CD14-positive monocyte (primary cell): ENCODE measurements around the gene CTNNBL1. TPM values are rescaled to one million over a fixed set of nuclear protein-coding genes. Genes with fewer than 3 reads are reported as not detected.

Source experiments
- DNase-seq, 3 donors: peaks; one replicate each; pipeline ENCODE4 v3.0.0-alpha.2; 2011 to 2022
- H2AFZ ChIP-seq: 2 replicates; pipeline ENCODE4 v1.6.0; 2012; ENCODE audit warnings: mild to moderate bottlenecking, low read depth, low read length, inconsistent platforms; ENCODE audit not compliant: insufficient read depth, poor library complexity, severe bottlenecking
- H3K27ac ChIP-seq, 2 donors: 1 replicate in 1 of 2; 2 replicates in 1 of 2; pipeline ENCODE4 v1.5.1; 2012 to 2013; ENCODE audit warnings: low read length in 2 of 2, control low read depth in 1 of 2, inconsistent platforms in 1 of 2, low read depth in 1 of 2, mild to moderate bottlenecking in 1 of 2
- H3K27me3 ChIP-seq, 2 donors: one replicate each; pipeline versions ENCODE4 v1.6.0 to v1.6.1; 2011 to 2013; ENCODE audit warnings: low read length in 2 of 2; ENCODE audit not compliant: control insufficient read depth in 2 of 2, insufficient read depth in 2 of 2
- H3K36me3 ChIP-seq, 2 donors: replicated peaks in 1 of 2; 1 replicate in 1 of 2; 2 replicates in 1 of 2; pipeline versions ENCODE4 v1.5.1 to v1.6.1; 2012 to 2013; ENCODE audit warnings: low read length in 2 of 2, control low read depth in 1 of 2, inconsistent platforms in 1 of 2, mild to moderate bottlenecking in 1 of 2; ENCODE audit not compliant: insufficient read depth in 2 of 2, control insufficient read depth in 1 of 2
- H3K4me1 ChIP-seq, 2 donors: 1 replicate in 1 of 2; 2 replicates in 1 of 2; pipeline versions ENCODE4 v1.5.1 to v1.6.1; 2012 to 2013; ENCODE audit warnings: low read length in 2 of 2, control low read depth in 1 of 2, inconsistent platforms in 1 of 2, mild to moderate bottlenecking in 1 of 2, moderate library complexity in 1 of 2; ENCODE audit not compliant: insufficient read depth in 2 of 2, control insufficient read depth in 1 of 2
- H3K4me2 ChIP-seq: replicated peaks from 2 replicates; pipeline ENCODE3; 2012; ENCODE audit warnings: low read length, moderate library complexity, mild to moderate bottlenecking; ENCODE audit not compliant: poor library complexity, severe bottlenecking; ENCODE audit errors: extremely low read depth
- H3K4me3 ChIP-seq, 3 experiments: fragments of 200-600 bp in 1 of 3; sonication (generic) in 1 of 3; replicated peaks in 1 of 3; 1 replicate in 2 of 3; 2 replicates in 1 of 3; pipeline ENCODE4 v1.5.1; 2011 to 2013; ENCODE audit warnings: low read length in 3 of 3, mild to moderate bottlenecking in 3 of 3, control low read depth in 2 of 3, low read depth in 2 of 3, inconsistent platforms in 1 of 3, moderate library complexity in 1 of 3
- H3K79me2 ChIP-seq: 2 replicates; pipeline ENCODE4 v1.6.0; 2012; ENCODE audit warnings: mild to moderate bottlenecking, control low read depth, inconsistent platforms, low read length, moderate library complexity; ENCODE audit not compliant: insufficient read depth
- H3K9ac ChIP-seq: 2 replicates; pipeline ENCODE4 v1.6.0; 2017; ENCODE audit warnings: low read length, mild to moderate bottlenecking; ENCODE audit not compliant: insufficient read depth, poor library complexity, severe bottlenecking
- H3K9me3 ChIP-seq, 2 donors: replicated peaks in 1 of 2; 1 replicate in 1 of 2; 2 replicates in 1 of 2; pipeline versions ENCODE4 v1.5.1 to v1.6.1; 2012 to 2013; ENCODE audit warnings: low read length in 2 of 2, control low read depth in 1 of 2; ENCODE audit not compliant: control insufficient read depth in 1 of 2, insufficient read depth in 1 of 2
- H4K20me1 ChIP-seq: 2 replicates; pipeline ENCODE4 v1.6.0; 2012; ENCODE audit warnings: mild to moderate bottlenecking, low read length, control low read depth, moderate library complexity; ENCODE audit not compliant: insufficient read depth
- H3K27ac Mint-ChIP-seq, 7 donors: one replicate each; pipeline ENCODE4 v1.8.0; 2020; ENCODE audit warnings: mild to moderate bottlenecking in 7 of 7, mixed read lengths in 7 of 7, moderate library complexity in 6 of 7, inconsistent platforms in 2 of 7
- H3K27me3 Mint-ChIP-seq, 3 donors: one replicate each; pipeline ENCODE4 v1.8.0; 2021 to 2022; ENCODE audit warnings: low read depth in 3 of 3, mild to moderate bottlenecking in 3 of 3, mixed read lengths in 3 of 3, moderate library complexity in 3 of 3, inconsistent platforms in 1 of 3
- H3K36me3 Mint-ChIP-seq, 2 donors: one replicate each; pipeline ENCODE4 v1.8.0; 2020; ENCODE audit warnings: mixed read lengths in 2 of 2, inconsistent platforms in 1 of 2, mild to moderate bottlenecking in 1 of 2
- H3K4me1 Mint-ChIP-seq: one replicate; pipeline ENCODE4 v1.8.0; 2020; ENCODE audit warnings: mild to moderate bottlenecking, mixed read lengths
- H3K4me3 Mint-ChIP-seq, 2 donors: one replicate each; pipeline ENCODE4 v1.8.0; 2020; ENCODE audit warnings: mild to moderate bottlenecking in 2 of 2, mixed read lengths in 2 of 2, moderate library complexity in 1 of 2
- H3K9me3 Mint-ChIP-seq, 7 donors: one replicate each; pipeline ENCODE4 v1.8.0; 2020 to 2022; ENCODE audit warnings: mixed read lengths in 7 of 7, mild to moderate bottlenecking in 6 of 7, moderate library complexity in 6 of 7, inconsistent platforms in 2 of 7
- WGBS: methylation state at CpG from one replicate; pipeline ENCODE4 v1.1.5; 2013; ENCODE audit warnings: missing lambda C conversion rate; ENCODE audit not compliant: insufficient coverage; 5-methylcytosine and 5-hydroxymethylcytosine counted together
- intact Hi-C, 2 donors: fragments of 100-400 bp; cut with micrococcal nuclease; formaldehyde crosslinking; loops; one replicate each; pipeline versions ENCODE4 v1.15.0 to v1.15.1; 2023
- polyA plus RNA-seq, 3 donors: library from polyadenylated mRNA; depleted of rRNA in 1 of 3; unstranded in 2 of 3; stranded (reverse) in 1 of 3; fragments of 300-500 nt in 2 of 3; fragments of >200 nt in 1 of 3; fragmentation: Illumina TruSeq in 2 of 3; gene quantifications; 1 replicate in 2 of 3; 2 replicates in 1 of 3; pipeline ENCODE4 v1.2.3, GENCODE V29; 2012 to 2021
- TF ChIP-seq, protein P1 (sequence below): fragments of 200-600 bp; IDR thresholded peaks from one replicate; pipeline ENCODE4 v1.8.0; 2022; ENCODE audit warnings: antibody characterized with exemption, mild to moderate bottlenecking

Gene CTNNBL1
- polyA plus RNA-seq, 3 donors, result 35.5 to 83.2 (median 77.3) TPM

DNA sequence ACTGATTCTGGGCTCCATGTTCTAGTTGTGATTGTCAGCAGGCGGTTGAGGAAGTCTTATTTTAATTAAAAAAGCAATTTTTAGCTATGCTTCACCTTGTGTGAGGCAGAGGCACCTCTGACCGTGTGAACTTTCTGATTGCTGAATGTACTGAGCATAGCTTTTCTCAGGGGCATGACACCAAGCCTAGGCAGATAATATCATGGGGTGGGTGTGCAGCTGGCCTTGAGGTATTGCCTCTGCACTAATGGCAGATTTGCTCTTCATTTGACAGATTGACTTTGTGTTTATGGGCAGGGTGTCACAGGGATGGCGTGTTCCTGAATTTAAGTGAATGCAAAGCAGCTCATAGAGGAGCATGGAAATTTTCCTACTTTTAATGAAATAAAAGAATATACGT is 19.6 kb downstream of the CTNNBL1 start:
- Histone ChIP-seq H3K27me3 (no peaks in the 10 kb centered on the region), H3K4me2 (no peak overlapping the region), H3K79me2 (peaks cover 85% of the 10 kb centered on the region), H3K4me3 (no peak overlapping the region), H4K20me1 (peaks cover 36% of the 10 kb centered on the region), H3K9ac (no peak overlapping the region), H3K9me3 (no peaks in the 10 kb centered on the region), H3K27ac (peak overlapping the region in 1 of 2 donors; percentile 8), H3K36me3 (peaks cover 0 to 17% of the 10 kb centered on the region in 2 donors), H2AFZ (no peak overlapping the region), H3K4me1 (peaks cover 15 to 17% of the 10 kb centered on the region in 2 donors)
- WGBS, result 100% methylated on average over 2 of the region's 4 CpGs
- H3K4me3 Mint-ChIP-seq, result no peak overlapping the region
- H3K27ac Mint-ChIP-seq, result peak overlapping the region in 2 of 7 donors; percentile 4 to 55
- H3K4me1 Mint-ChIP-seq, result peaks cover 19% of the 10 kb centered on the region
- no peaks in the 10 kb centered on the region for H3K9me3 Mint-ChIP-seq
- H3K36me3 Mint-ChIP-seq, result peaks cover 24 to 27% of the 10 kb centered on the region in 2 donors
- DNase-seq, result no peak
- peaks cover 0 to 10% (median 0%) of the 10 kb centered on the region in 3 donors for H3K27me3 Mint-ChIP-seq
- TF ChIP-seq, protein P1, sequence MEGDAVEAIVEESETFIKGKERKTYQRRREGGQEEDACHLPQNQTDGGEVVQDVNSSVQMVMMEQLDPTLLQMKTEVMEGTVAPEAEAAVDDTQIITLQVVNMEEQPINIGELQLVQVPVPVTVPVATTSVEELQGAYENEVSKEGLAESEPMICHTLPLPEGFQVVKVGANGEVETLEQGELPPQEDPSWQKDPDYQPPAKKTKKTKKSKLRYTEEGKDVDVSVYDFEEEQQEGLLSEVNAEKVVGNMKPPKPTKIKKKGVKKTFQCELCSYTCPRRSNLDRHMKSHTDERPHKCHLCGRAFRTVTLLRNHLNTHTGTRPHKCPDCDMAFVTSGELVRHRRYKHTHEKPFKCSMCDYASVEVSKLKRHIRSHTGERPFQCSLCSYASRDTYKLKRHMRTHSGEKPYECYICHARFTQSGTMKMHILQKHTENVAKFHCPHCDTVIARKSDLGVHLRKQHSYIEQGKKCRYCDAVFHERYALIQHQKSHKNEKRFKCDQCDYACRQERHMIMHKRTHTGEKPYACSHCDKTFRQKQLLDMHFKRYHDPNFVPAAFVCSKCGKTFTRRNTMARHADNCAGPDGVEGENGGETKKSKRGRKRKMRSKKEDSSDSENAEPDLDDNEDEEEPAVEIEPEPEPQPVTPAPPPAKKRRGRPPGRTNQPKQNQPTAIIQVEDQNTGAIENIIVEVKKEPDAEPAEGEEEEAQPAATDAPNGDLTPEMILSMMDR, result no peak
- intact Hi-C loops, result no loop called here

DNA sequence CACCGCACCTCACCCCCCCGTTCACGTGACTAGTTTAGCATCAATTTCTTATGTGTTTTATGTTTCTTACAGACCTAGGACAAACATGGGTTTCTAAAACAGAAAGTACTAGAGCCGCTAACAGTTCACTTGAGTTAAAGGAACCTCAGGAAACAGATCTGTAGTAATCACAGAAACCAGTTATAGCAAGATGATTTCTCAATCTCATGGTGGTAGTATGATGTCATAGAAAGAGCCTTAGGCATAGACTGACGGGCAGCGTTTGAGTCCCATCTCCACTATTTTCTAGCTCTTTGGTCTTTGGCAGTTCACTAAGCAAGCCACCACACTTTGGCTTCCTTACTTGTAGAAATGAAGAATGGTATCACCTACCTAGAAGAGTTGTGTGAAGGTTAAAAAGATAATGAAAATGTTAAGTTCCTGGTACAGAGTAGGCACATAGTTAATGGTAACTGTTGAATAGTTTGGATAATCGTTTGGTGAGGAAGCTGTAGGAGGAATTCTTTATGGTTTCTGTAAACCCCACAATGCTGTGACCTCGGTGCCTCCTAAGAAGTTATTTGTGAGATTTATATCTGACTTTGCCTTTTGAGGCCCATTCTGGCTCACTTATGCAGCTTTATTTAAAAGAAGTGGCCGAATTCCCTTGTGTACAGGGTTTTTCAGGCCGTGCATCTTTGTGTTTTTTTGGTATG is 21.3 kb downstream of the CTNNBL1 start:
- peaks cover 15 to 17% of the 10 kb centered on the region in 2 donors for H3K4me1 ChIP-seq
- intact Hi-C loops, result no loop called here
- H3K79me2 ChIP-seq, result peaks cover 82% of the 10 kb centered on the region

More for the DNA sequence above, 21.3 kb downstream of the CTNNBL1 start:
- no peaks in the 10 kb centered on the region for H3K9me3 ChIP-seq
- DNase-seq, result peak; percentile 59 to 87 (median 80)
- peak overlapping the region; percentile 45 to 79 for H3K4me3 Mint-ChIP-seq
- H2AFZ ChIP-seq, result peak overlapping the region; percentile 62
- no peaks in the 10 kb centered on the region for H3K27me3 ChIP-seq
- peaks cover 22% of the 10 kb centered on the region for H4K20me1 ChIP-seq
- TF ChIP-seq, protein P1, result no peak
- peak overlapping the region; percentile 39 for H3K9ac ChIP-seq
- peak overlapping the region in 2 of 3 experiments; percentile 16 to 53 for H3K4me3 ChIP-seq
- peak overlapping the region; percentile 52 for H3K4me2 ChIP-seq
- peaks cover 0 to 2% (median 0%) of the 10 kb centered on the region in 7 donors for H3K9me3 Mint-ChIP-seq
- H3K4me1 Mint-ChIP-seq, result peaks cover 19% of the 10 kb centered on the region
- H3K27ac Mint-ChIP-seq, result peak overlapping the region; percentile 91 to 96 (median 93)
- 0% methylated on average over 2 of the region's 10 CpGs for WGBS
- peaks cover 9 to 14% of the 10 kb centered on the region in 2 donors for H3K36me3 Mint-ChIP-seq
- peaks cover 0 to 10% of the 10 kb centered on the region in 2 donors for H3K36me3 ChIP-seq
- H3K27ac ChIP-seq, result peak overlapping the region; percentile 51 to 87
- peaks cover 0 to 6% (median 0%) of the 10 kb centered on the region in 3 donors for H3K27me3 Mint-ChIP-seq
